GM19240 (cell line): ENCODE data around the gene CCL1.
"Not testable (repeated sequence)": the region's sequence is repeated elsewhere in the genome, so short reads cannot be mapped to it uniquely, and the experiment has no call there.

Experiments
- DNase-seq: peaks from one replicate; pipeline ENCODE4 v3.0.0; 2011; ENCODE audit warnings: low spot score; ENCODE audit not compliant: insufficient read length

Gene CCL1

GRCh38 chr17:34360601-34361270, 2.3 kb downstream of the CCL1 start:
- no peak for DNase-seq

DNA sequence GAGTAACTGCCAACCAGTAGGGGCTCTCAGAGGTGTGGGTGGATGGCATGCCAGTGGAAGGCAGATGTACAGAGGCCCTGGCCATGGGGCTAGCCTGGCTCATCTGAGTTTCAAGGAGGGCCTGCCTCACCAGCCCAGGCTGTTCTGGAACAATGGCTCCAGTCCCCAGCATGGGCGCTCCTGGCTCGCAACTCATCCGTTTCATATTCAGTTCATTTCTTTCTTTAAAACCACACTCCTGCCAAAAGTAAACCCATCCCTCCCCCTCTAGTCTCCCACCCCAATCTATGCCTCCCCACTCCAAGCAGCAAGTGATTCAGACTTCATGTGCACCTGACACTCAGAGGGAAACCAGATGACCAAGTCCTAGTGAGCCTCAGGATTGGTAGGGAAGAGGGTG, 4.4 kb downstream of the CCL1 start:
- DNase-seq, result no peak

- no peak for DNase-seq
These were observed 5.6 kb downstream of the CCL1 start for GRCh38 chr17:34357398-34357797.

GRCh38 chr17:34356194-34356593, 6.8 kb downstream of the CCL1 start, which contains the start of gene CCL13:
TSS of gene CCL13 (plus strand) at chr17:34356480. CDS start at chr17:34356527, 47 bp downstream.
- DNase-seq, result no peak

DNA sequence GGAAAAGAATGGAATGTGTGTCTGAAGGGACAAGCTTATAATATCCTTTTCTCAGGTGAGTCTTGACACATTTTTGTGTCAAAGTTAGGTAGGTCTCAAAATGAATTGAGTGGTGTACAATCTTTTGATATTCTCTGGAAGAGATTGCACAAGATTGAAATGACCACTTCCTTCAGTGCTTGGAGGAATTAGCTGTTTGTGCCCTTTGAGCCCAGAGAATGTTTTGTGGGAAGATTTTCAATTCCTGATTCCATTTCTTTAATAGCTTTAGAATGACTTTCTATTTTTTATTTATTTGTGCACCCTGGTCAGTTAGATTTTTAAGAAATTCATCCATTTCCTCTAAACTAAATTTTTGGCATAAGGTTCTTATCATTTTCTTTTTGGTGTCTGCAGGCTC, 8.4 kb downstream of the CCL1 start:
- DNase-seq, result no peak

GRCh38 chr17:34352191-34352590, 10.8 kb downstream of the CCL1 start:
- DNase-seq, result no peak

DNA sequence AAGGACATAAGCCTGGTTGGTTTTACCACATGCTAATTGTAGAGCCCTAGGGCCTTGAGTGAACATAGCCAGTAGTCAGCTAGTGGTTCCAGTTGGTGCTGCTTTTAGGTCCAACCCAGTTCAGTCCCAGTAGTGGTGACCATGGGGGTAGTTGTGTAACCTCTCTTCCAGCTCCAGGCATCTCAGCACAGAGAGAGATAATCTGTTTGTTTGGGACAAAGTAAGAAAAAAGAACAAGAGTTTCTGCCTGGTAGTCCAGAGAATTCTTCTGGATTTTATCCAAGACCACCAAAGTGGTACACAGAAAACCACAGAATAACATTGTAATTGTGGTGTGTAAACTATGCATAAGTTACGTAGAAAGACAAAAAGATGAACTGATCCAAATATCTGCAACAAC, 11.9 kb downstream of the CCL1 start:
- DNase-seq, result no peak

GRCh38 chr17:34349751-34350150, 13.3 kb downstream of the CCL1 start:
- DNase-seq, result no peak

DNA sequence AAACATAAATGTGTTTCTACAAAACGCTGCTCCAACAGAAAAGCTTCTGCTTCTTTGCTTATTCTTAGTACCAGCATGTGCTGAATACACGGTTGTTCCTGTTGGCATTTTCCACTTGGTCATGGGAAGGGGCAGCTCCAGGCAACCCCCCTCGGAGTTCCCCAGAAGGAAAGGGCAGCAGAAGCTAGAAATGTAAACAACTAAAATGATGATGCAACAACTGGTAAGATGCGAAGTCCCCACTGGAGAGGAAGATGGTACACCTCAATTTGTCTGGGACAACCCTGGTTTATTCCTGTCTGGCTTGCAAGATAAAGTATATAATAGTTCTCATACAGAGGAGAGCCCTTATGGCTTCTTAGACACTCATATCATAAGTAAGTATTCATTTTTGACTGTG, 16.0 kb downstream of the CCL1 start:
- DNase-seq, result no peak

GRCh38 chr17:34341916-34342315, 21.1 kb downstream of the CCL1 start:
- DNase-seq, result no peak

- no peak for DNase-seq
These were observed 23.8 kb downstream of the CCL1 start for GRCh38 chr17:34339138-34339770.

DNA sequence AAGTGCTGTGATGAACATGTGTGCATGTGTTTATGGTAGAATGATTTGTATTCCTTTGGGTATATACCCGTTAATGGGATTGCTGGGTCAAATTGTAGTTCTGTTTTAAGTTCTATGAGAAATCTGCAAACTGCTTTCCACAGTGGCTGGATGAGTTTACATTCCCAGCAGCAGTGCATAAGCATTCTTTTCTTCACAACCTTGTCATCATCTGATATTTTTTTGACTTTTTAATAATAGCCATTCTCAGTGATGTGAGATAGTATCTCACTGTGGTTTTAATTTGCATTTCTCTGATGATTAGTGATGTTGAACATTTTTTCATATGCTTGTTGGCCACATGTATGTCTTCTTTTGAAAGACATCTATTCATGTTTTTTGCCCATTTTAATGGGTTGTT, 25.3 kb downstream of the CCL1 start:
- no peak for DNase-seq

DNA sequence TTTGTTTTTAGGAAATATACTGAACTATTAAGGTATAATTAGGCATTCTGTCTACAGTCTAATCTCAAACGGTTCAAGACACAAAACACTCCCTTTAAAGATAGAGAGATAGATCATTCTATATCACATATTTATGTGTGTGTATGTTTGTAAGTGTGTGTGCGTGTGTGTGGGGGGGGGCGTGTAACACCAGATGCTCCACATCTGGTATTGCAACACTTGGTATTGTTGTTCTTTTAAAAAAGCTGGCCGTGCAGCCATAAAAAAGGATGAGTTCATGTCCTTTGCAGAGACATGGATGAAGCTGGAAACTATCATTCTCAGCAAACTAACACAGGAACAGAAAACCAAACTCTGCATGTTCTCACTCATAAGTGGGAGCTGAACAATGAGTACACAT, 35.5 kb downstream of the CCL1 start:
- not testable (repeated sequence) for DNase-seq

GRCh38 chr17:34321964-34322363, 41.1 kb downstream of the CCL1 start:
- DNase-seq, result no peak

- DNase-seq, result no peak
These were observed 44.0 kb downstream of the CCL1 start, which contains the start of gene CCL8 for GRCh38 chr17:34319039-34319483. TSS of gene CCL8 (plus strand) at chr17:34319435. CDS start at chr17:34319502, 67 bp downstream.

DNA sequence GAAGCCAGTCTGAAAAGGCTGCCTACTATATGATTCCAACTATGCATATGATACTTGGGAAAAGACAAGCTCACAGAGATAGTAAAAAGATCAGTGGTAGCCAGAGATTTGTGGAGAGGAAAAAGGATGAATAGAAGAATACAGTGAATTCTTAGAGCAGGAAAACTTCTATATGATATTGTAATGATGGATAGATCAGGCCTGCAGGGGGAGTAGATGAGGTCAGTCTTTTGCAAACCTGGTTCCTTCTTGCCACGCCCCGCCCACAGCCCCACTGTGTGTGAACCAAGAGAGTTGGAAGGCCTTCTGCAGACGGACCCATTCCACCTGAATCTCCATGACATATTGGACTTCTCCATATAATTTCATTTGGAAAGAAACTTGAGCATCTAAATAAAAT, 44.6 kb downstream of the CCL1 start:
- DNase-seq, result no peak

- DNase-seq, result no peak
These were observed 48.8 kb downstream of the CCL1 start for GRCh38 chr17:34314279-34314678.

GRCh38 chr17:34313164-34313563, 49.9 kb downstream of the CCL1 start:
- no peak for DNase-seq

GRCh38 chr17:34312080-34312479, 51.0 kb downstream of the CCL1 start:
- DNase-seq, result no peak

GRCh38 chr17:34311291-34311690, 51.7 kb downstream of the CCL1 start:
- DNase-seq, result no peak
